HG03565 (cell line): Measurements from ENCODE around the gene ZNF79.
"Not testable (repeated sequence)": the region's sequence is repeated elsewhere in the genome, so short reads cannot be mapped to it uniquely, and the experiment has no call there.

ENCODE experiments used
- ATAC-seq: cut with Tn5 transposase; IDR thresholded peaks from one replicate; pipeline ENCODE4 v1.9.1; 2021; ENCODE audit warnings: mild to moderate bottlenecking, moderate library complexity; ENCODE audit not compliant: unreplicated experiment

Gene ZNF79

DNA sequence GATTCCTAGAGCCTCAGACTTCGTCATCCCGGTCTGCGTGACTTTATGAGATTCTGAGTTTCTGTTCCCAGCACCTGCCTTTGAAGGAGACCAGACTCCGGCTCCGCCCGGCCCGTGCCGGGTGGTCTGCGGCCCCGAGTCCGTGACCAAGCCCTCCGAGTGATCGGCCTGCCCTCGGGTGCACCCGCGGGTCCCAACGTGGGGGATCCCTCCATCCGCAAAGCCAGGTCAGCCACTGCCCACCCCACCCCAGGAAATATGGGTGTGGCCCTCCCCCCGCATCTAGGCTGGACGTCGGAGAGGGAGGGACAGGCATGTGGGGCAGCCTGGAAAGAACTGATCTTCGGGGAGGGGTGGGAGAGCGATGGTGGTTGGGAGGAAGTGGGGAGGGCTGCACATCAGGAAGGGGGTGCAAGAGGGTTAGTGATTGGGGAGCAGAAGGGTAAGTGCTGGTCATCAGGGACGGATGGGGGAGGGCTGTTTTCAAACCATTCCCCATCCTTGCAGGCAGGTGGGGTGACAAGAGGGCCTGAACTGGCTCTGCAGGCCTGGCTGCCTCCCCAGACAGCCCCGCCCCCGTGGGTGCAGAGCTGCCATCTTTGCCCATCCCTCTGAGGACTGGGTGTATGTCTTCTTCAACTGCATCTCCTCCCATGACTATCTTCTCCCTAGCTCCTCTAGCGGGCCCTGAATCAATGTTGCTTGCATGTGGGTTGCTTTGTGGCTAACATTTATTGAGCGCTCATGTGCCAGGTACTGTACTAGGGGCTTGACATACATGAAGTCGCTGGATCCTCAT lies 27.9 kb downstream of the ZNF79 start:
- no peak for ATAC-seq

DNA sequence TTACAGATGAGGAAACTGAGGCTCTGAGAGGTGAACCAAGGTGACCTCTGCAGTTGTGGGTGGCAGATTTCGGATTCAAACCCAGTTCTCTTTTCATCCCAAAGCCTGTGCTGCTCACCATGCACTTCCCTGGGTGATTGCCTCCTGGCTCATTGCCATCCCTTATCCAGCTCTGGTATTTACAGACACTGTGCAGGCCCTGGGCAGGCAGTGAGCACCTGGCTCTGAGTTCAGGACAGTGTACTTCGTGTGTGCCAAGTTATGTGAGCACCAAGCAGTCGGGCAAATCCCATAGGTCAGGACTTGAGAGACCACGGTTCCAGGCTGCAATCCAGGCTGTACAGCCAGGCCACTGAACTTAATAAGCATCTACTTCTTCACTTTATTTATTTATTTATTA lies 28.5 kb downstream of the ZNF79 start:
- ATAC-seq: no peak

DNA sequence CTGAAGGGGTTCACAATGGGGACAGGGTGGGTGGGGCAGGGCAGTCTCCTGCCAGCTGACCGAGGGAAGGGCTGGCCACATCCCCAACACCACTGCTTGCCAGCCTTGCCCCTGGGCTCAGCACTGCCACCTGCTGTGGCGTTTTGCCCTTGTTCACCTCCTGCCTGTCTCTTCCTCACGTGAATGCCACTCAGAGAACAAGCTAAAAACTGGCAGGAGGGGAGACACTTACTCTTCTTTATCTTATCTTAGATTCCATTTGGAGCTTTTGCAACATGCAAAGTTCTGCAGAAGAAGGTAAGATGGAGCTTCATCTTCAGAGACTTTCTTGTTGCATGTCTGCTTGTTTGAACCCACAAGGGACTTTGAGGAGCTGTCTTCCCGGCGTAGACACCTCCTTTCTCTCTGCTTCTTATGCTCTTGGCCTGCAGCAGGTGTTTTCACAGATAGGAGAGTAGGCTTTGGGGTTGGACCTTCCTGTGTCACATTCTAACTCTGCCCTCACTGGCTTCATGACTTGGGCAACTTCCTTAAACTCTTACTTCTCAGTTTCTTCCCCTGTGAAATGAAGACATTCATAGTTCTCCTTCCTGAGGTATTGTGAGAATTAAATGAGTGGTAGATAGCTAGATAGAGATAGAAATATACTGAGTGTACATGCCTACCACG lies 31.3 kb downstream of the ZNF79 start:
- no peak for ATAC-seq

GRCh38 chr9:127457191-127457878 lies 33.2 kb downstream of the ZNF79 start:
- ATAC-seq: no peak

DNA sequence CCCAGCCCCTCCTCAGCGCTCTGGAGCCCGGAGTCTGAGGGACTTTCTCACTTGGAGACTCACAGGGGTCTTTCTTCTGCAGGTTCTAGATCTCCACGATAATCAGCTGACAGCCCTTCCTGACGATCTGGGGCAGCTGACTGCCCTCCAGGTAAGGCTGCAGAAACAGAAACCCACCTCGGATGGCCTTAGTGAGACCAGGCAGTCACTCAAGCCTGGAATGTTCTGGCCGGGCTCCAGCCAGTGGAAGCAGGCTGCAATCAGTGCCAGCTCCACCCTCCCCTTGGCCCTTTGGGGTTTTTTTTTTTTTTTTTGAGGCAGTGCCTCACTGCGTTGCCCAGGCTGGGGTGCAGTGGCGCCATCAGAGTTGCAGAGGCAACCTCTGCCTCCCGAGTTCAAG lies 34.7 kb downstream of the ZNF79 start:
- no peak for ATAC-seq

DNA sequence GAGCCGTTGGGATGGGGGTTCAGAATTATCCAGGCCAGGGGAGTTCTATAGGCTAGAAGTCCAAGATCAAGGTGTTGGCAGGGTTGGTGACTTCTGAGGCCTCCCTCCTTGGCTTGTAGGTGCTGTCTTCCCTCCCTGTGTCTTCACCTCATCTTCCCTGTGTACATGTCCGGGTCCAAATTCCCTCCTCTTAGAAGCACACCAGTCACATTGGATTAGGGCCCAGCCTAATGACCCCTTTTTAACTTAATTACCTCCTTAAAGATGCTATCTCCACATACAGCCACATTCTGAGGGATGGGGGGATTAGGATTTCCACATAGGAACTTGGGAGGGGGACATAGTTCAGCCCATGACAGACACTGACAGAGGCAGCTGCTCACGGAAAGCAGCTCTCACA lies 39.2 kb downstream of the ZNF79 start:
- no peak for ATAC-seq

- ATAC-seq: no peak
Measured at GRCh38 chr9:127463911-127464310, 39.7 kb downstream of the ZNF79 start.

DNA sequence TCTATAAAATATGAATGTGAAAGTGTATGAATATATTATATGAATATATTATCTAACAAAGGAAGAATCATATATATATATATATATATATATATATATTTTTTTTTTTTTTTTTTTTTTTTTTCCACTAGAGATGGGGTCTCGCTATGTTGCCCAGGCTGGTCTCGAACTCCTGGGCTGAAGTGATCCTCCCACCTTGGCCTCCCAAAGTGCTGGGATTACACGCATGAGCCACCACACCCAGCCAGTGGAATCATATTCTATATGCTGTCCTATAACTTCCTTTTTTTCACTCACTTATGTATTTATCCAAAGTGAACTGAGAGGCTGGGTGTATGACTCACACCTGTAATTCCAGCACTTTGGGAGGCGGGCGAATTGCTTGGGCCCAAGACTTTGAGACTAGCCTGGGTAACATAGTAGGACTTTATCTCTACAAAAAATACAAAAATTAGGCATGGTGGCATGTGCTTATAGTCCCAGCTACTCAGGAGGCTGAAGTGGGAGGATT lies 42.3 kb downstream of the ZNF79 start:
- not testable (repeated sequence) for ATAC-seq

- no peak for ATAC-seq
Measured at GRCh38 chr9:127467621-127468020, 43.4 kb downstream of the ZNF79 start.

DNA sequence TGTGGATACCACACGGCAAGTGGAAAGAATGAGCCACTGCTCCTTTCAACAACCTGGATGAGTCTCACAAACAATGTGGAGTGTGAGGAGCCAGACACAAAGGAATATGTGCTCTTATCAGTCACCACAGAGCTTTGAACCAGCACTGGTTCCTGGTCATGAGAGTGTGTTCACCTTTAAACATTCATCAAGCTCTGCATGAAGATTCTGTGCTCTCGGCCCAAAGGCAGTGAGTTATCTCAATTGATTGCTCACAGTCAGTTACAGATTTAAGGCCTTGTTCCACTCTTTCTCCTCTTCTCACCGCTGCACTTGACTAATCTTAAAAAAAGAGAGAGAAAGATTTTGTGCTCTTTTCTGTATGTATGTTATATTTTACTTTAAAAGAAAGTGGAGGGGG lies 46.5 kb downstream of the ZNF79 start:
- ATAC-seq: no peak

- no peak for ATAC-seq
Measured at GRCh38 chr9:127473501-127473900, 49.3 kb downstream of the ZNF79 start.

- no peak for ATAC-seq
Measured at GRCh38 chr9:127473932-127474331, 49.8 kb downstream of the ZNF79 start.

DNA sequence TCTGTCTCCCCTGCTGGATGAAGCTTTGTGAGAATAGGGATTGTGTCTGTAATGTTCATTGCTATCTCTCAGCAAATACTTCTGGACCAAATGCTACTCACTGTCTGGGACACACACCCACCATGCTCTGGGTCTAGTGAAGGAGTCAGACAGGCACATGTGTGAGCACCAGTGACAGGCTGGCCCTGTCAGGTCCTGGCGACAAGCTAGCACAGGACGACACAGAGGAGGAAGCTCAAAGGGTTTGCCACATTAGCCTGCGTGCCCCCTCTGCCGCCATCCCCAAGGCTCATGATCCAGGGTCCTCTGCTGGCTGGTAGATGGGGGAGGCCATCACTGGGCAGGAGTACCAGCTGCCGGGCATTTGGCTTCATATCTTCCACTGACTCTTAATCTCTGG lies 50.4 kb downstream of the ZNF79 start:
- no peak for ATAC-seq

DNA sequence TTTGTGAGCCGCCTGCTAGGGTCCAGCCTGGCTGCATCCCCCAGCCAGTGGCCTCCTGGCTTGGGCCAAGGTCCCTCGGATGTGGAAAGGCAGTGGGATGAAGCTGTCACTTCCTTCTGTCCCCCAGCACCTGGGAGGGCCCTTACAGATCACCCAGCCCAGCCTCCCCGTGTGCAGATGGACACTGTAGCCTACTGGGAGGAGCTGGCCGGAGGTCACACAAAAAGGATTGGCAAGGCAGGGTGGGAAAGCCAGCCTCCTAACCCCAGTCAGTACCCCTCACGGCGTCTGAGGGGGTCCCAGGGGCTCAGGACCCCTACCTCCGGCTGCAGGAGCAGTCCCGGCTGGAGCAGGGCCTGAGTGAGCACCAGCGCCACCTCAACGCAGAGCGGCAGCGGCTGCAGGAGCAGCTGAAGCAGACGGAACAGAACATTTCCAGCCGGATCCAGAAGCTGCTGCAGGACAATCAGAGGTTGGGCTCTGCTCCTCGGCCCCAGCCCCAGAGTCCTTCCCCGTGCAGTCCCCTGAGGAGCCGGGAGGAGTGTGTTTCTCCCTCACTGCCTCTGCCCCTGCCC lies 55.4 kb downstream of the ZNF79 start:
- ATAC-seq: no peak

DNA sequence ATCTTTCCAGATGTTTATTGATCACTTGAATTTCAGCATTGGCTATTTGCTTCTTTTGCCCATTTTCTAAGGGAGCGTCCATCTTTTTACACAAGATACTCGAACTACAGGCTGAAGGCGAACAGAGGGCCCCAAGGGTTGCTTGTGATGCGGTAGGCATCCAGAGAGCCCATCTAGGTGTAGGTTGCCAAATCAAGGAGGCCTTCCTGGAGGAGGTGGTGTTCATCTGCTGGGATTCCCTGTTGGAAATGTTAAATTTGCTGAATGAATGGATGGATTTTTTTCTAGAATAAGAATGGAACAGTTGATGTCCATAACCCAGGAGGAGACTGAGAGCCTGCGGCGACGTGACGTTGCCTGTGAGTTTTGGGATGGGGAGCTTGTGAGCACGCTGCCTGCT lies 58.5 kb downstream of the ZNF79 start:
- ATAC-seq: no peak

DNA sequence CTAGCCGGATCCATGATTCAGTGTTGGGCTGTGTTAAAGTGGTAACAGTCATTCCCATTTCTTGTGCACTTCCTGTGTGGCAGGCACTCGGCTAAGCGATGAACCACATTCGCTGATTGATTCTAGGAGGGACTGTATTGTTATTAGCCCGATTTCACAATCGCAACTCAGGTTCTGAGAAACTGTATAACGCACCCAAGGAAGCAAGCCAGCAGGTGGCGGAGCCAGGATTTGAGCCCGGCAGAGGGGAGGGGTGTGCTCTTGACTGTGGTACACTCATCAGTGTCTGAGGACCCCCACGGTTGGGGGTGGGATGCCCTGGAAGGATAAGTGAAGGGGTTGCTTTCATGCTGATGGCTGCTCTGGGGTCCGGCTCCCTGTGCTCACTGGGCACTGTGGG lies 61.8 kb downstream of the ZNF79 start:
- ATAC-seq: no peak

DNA sequence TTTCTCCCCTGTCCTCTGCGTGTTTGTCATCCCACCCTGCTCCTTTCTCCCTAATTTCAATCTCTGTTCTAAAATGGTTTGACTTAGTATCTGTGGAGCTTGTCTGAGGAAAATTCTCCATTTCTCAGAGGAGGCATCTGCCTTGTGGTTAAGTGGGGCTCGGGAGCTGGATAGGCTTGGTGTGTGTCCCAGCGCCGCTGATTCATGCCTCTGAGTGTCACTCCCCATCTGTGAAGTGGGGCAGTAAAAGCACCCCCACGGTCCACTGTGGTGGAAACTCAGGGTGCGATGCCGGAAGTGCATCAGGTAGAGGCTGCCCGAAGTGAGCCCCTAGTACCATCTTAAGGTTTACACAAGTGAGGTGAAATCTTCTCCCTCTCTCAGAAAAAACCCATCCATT lies 64.8 kb downstream of the ZNF79 start:
- no peak for ATAC-seq

DNA sequence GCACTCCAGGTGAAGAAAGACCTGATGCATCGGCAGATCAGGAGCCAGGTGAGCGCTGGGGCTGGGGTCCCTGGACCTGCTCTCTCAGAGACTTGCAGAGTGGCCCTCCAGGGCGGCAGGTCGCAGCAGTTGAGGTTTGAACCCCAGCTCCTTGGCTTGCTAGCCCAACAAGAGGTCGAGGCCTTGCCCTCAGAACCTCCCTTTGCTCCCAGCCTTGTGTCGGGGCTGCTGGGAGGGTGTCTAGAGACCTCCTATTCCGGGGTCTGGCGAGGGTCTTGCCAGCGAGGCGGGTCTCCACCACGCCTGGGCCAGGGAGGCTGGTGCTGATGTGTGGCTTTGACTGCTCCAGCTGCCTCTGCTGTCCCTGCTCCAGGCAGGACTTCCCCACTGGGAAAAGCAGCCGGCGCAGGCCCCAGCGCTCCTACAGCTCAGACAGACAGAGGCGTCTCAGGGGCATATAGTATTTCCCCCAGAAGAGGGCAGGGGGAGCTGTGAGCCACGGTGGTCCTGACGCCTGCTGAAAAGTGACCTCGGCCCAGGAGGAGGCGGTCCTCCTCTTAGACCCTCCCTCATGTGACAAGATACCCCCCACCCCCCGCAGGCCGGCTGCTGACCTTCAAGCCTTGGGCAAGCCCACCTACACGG lies 65.4 kb downstream of the ZNF79 start:
- ATAC-seq: no peak

GRCh38 chr9:127490535-127491230 lies 66.5 kb downstream of the ZNF79 start:
- ATAC-seq: no peak

DNA sequence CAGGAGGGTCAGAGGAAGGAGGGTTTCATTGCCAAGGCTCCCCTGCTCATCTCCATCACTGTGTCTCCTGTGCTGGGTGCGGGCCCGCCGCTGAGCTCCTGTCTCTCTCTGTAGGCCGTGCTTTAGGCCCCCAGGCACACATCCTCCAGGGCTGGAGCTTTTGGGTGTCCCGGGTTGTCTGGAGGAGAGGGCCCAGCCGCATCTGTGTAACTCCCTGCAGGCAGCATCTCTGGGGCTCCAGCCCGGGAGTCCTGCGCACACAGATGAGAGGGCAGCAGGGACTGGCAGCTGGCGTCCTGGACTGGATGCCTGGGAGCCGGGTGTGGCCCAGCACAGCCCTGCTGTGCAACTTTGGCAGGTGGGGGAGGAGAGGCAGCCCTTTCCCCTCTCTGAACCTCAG lies 67.3 kb downstream of the ZNF79 start:
- no peak for ATAC-seq
